Stimulated activated CD8-positive, alpha-beta memory T cell treated with anti-CD3 and anti-CD28 coated beads, Interleukin-12 subunit alpha, Interleukin-12 subunit beta, amount 100 ng/mL, for 24 hours (primary cell): ENCODE measurements around the gene GLIS1.

Source experiments
- DNase-seq: peaks from one replicate; pipeline ENCODE4 v3.0.0-alpha.2; 2020; ENCODE audit errors: extremely low read depth

GLIS1 gene

DNA sequence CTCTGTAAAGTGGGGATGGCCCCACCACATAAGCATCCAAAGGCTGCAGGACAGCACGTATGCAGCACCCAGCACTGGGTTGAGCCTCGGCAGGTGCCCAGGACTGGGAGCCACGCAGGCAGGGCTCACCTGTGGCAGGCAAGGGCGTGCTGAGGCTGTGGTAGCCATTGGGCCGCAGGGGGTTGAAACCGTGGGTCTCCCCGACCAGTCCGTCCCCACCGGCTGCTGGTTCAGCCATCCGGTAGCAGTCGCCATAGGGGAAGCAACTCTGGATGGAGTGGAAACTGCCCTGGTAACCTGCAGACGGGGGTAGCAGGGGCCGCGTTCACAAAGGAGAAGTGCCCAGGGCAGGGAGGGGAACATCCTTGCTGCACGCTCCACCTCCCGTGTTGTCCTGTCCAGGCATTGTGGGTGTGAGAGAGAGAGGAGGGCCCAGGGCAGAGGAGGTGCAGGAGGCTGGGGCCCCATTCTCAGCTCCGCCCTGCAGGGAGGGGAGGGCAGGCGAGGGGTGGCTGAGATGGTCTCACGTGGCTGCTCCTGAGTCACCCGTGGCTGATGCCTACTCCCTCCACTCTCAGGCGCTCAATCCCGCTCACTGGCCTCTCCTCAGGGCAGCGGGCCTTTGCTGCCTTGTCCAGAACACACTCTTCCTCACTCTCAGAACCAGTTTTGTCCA, 229.8 kb downstream of the GLIS1 start:
- no peak for DNase-seq

DNA sequence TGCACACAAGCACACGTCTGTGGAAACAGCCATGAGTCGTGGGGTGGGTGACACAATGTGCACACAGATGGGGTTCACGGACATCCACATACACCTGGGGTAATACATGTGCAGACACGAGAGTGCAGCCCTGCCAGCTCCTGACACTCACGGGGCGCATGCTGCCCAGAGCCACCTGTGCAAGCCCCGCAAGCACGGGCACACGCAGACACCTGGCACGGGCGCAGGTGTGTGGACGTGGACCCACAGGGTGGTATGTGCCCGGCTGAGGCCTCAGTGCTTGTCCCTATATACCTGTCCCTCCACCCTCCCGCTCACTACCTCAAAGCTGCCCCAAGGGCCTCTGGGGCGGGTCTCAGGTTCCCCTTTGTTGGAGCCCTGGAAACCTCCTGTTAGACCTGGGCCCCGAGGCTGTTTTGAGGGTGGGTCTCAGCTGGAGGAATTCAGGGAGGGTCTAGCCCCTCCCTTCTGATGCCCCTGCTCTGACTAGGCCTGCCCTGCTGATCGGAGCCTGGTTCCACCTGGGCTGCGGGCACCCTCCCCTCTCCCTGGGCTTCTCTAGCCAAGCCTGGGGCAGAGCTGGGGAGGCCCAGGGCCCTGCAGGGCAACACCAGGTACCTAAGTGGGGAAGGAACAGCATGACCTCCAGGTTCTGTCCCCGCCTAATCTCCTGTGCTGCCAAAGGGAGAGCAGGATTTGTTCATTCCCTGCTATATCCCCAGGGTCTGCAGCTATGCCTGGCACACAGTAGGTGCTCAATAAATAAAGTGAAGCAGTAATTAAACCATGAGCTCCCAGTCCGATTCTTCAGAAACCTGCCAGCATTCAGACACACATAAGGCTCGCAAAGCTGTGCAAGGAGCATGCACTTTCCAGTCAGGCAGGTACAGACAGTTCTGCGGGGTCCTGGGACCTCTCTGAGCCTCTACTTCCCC, 230.6 kb downstream of the GLIS1 start:
- no peak for DNase-seq

DNA sequence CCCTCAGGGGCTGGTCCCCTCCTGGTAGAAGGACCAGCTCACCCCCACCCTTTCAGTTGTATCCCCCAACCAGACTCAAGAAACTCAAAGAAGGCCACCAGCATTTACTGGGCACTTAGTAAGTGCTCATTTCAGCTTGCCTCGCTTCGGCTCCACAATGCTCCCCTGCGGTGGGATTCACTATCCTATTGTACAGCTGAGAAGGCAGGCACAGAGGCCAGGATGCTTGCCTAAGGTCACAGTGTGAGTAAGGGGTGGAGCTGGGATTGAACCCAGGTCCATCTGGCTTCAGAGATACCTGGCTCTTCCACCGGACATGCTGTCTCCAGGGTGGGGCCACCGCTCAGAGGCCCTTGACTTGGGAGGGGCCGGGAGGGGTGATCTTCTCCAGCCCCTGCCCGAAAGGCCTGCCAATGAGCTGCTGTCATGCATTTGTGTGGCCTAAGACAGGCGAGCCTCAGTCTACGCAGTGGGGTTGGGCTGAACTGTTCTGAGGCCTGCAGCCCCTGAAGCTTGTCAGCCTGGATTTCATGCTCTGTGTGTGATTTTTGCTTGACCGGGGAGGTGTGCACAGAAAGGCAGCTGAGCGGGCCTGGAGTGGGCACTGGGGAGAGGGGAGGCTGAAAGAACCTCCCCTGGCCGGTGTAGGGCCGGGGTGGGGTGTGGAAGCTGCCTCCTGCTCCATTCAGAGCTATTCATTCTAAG, 231.7 kb downstream of the GLIS1 start:
- DNase-seq = no peak

DNA sequence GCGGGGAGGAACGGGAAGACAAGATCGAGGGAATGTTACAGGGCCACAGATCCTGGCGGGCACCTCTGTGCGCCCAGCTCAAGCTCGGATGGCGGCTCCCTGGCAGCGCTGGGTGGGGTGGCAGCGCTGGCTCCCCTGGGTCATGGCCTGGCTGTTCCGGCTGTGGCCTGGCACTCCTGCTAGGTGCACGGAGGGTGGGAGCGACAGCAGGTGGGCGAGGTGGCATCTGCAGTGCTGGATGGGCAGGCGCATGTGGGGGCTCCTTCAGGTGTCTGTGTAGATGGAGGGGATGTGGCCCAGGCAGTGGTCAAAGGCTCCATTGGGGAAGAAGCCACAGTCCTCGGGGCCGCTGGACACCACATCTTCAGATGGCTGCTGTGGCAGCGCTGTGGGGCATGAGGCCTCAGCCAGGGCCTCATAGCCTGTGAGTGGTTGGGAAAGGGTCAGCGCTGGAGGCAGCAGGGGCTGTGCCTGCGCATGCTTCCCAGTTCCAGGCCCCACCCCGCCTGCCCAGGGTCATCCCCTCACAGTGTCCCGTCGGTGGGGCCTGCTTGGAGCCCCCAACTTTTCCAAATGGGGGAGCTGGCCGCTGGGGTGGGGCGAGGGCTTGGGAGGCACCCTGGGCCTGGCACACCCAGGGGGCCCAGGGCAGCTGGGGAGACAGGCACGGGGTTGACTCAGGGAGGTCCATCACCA, 232.5 kb downstream of the GLIS1 start:
- DNase-seq = no peak

DNA sequence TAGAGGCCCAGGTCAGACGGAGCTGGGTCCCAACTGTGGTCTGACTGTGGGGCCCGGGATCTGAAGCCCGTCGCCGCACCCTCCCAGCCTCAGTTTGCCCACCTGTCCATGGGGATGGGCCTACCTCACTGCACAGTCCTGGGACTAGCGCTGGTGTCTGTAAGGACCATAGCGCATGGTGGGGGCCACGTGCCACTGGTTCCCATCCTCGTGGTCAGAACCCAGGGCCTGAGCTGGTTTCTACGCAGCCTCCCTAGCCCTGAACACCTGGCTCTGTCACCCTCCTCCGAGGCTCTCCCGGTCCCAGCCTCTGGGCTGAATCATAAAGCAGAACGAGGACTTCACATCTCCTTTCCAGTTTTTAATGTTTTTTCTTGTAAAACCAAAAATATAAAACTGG, 233.1 kb downstream of the GLIS1 start:
- DNase-seq = no peak

DNA sequence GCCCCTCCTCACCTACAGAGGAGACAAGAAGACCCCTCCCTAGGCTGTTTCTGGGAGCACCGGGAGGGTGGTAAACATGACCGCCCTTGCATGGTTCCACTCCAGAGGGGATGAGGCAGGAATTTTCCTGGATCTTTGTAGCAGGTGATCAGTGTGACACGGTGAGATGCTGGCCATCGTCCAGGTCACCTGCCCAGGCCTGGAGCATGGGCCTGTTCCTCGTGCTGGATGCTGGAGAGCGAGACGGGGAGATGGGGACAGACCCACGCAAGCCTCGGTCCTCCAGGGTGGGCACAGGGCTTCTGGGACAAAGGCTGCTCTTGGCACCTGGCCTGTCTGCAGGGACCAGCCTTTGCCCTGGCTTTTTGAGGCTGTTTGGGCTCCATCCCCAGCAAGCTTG, 233.6 kb downstream of the GLIS1 start:
- DNase-seq = no peak

DNA sequence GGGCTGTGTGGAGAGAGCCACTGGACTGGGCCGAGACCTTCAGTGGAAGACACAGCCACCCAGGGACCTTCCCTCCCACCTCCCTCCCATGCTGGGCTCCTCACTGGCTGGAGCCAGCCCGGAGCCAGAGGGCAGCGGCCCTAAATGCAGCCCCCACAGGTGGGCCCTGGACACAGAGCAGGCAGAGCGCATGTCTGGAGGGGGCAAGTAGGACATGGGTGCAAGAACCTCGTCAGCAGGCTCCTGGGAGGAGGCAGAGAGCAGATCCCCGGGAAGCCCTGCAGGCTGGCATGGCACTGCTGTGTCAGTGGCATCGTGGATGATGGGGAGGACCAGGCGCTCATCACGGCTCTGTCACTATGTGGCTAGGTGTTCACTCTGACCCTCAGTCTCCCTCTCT, 234.1 kb downstream of the GLIS1 start:
- no peak for DNase-seq

DNA sequence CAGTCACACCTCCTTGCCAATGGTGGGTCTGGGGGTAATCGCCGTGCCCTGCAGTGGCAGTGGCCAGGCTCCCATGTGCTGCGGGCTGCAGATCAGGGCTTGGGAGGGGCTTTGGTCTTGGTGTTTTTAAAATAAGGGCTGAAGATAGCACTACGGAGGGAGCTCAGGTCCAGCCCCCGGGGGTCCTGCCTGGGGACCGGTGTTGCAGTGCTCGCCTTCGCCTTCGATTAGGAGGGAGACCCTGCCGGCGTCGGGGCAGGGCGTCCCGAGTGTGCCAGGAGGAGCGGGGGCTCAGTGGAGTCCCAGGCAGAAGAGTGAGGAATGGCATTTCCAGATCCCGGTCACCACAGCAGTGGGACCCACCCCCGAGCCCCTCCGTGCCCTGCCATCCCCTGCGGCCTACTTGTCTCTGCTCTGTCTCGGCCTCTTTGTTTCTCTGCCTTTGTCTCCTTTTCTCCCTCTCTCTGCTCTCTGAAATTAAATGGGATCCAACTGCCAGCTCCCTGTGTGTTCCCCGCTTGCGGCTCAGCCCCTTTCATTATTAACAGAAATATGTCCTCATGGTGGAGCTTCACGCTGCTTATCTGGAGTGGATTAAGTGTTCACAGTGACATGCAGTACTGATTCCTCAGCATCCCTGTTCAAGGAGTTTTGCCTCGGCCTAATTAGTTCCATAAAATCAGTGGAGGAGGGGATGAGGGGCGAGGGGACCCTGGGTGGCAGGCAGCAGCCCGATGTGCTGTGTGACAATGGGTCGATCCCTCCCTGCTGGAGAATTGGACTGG, 235.3 kb downstream of the GLIS1 start:
- no peak for DNase-seq

DNA sequence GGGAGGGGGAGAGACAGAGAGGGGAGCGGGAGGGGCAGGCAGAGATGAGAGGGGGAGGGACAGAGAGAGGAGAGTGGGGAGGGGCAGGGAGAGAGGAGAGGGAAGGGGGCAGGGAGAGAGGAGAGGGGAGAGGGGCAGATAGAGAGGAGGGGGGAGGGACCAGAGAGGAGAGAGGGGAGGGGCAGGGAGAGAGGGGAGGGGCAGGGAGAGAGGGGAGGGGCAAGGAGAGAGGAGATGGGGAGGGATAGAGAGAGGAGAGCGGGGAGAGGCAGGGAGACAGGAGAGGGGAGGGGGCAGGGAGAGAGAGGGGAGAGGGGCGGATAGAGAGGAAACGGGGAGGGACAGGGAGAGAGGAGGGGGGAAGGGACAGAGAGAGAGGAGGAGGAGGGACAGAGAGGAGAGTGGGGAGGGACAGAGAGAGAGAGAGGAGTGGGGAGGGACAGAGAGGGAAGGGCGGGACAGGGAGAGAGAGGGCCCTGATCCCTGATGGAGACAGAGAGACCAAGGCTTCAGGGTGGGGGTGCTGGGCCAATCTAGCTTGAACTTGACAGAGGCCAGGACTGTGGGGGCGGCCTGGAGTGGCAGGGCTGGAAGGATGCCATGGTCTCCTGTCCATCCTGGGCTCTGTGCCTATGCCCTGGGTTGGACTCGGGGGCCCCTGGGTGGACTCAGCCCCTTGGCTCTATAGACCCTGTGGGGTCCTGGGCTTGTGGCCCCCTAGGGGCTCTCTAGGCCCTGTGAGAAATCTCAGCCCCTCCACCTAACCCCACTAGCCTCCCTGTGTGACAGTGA, 236.1 kb downstream of the GLIS1 start:
- no peak for DNase-seq

DNA sequence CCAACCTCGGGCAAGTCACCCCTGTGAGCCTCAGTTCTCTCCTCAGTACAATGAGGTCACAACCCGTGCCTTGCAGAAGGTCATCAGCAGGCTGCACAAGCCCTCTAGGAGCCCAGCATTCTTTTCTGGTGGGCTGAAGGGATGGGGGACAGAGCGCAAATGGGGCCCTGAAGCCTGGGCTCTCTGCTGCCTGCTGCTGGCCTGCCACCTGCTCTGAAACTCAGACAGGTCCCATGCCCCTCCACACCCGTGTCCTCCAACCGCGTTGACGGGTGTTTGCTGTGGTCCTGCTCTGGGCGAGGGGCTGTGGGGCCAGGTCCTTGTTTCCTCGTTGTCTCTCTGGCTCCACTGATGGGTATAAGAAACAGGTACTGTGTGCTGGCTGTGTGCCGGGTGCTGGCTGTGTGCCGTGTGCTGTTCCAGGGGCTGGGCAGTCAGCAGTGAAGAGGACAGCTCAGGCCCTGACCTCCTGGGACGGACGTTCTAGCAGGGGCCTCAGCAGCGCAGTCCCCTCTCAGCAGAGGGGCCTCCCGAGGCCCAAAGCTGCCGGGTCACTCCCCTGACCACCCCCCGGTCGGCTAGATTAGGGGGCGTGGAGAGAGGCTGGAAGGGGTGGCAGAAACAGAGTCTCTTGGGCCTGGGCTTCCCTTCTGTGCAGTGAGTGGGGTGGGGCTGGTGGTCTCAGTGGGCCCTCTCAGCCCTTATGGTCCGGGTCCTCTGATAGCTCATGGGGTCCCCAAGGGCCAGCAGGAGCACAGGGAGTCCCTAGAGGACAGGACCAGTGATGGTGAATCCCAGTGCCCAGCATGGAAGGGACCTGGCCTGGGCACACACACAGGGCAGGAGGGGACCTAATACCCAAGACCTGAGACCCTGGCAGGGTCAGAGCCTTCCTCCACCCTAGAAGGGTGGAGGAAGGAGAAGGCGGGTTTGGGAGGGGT, 237.6 kb downstream of the GLIS1 start:
- no peak for DNase-seq

DNA sequence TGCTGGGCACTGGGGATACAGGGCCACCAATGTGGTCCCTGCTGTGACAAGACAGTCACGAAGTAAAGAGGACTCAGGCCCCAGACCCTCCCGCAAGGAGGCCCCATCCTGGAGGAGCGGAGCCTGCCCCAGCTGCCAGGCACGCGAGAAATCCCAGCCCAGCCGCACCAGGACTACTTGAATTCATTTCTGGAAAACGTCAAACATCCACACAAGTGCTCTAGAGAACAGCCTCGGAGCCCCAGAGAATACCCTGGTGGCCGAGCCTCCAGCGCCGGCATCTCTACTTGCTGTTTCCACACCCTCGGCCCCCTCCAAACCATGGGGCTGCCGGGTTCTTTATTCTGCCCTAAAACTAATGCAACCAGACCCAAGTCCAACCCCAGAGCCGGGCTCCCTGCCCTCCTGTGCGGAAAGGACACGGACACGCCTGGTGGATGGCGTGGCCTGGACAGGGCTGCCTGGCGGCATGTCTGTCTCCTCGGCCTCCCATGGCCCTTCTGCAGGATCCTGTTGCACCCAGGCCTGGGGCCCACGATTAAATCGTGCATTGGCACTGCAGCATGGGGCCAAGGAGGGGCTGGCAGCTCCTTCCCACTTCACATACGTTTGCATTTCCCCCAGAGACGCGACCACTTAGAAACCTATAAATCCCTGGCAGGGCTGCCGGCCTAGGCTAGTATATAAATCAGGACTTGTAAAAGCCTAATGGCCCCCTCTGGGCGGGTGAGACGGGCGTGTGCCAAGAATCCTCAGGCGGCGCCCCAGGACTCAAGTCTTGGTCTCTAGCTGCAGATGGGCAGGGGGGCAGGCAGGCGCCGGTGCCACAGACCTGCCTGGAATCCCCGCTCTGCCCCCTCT, 238.5 kb downstream of the GLIS1 start:
- DNase-seq = no peak

DNA sequence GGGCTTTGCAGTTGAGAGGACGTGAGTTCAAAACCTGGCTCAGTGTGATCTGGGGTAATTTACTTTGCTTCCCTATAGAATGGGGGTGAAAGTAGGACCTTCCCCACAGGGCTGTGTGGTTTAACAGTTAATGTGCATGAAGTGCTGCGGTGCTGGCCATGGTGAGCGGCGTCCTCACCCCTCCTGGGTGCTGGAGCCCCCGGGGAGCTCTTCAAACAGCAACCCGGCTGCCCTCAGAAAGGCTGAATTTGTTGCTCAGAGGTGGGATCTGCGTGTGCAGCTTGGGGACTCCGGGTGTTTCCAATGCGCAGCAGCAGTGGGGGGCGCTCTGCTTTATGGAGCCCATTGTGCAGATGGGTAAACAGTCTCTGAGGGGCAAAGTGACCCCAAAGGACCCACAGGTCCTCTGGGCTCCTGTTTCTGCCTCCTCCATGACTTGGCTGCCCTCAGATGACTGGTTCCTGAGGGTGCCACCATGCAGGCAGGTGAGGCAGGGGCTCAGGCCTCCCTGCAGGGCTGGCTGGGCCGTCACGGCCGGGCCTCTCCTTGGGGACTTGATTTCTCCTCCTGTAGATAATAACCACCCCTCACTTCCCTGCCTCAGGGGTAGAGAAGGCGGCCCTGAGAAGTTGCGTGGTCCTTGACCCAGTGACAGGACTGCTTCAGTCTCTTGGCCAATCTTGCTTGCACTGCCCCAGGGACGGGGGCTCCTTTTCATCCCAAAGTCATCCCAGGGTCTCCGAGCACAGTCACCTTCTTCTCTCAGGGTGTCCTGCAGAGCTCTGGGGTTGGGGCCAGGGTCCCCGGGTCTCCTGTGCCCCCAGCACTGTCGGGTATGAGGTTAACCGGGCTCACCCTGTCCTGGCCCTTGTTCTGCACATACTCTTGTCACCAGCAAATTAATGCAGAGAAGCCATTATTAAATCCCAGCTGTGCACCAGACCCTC, 239.4 kb downstream of the GLIS1 start:
- DNase-seq = no peak

DNA sequence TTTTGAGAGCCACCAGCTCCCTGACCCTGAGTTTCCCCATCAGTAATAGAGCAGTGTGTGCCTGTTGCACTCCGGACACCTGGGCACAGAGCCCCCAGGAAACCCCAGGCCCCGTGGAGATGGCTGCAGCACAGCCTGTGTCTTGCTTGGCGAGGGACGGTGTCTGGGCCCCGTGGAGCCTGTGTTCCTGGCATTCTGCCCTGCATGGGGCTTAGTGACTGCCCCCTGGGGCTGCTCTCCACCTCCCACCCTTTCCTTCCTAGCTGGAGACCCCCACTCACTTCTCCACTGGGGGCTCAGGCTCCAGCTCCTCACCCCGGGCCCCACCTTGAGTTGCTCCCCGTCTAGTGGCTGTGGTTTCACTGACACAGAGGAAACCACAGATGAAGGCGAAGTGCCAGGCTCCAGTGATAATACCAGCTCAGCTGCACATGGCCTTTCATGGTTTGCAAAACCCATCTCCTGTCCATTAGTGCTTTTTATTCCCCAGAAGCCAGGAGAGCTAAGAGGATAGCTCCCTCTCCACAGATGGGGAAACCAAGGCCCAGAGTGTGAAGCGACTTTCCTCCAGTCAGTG, 240.3 kb downstream of the GLIS1 start:
- DNase-seq = no peak

DNA sequence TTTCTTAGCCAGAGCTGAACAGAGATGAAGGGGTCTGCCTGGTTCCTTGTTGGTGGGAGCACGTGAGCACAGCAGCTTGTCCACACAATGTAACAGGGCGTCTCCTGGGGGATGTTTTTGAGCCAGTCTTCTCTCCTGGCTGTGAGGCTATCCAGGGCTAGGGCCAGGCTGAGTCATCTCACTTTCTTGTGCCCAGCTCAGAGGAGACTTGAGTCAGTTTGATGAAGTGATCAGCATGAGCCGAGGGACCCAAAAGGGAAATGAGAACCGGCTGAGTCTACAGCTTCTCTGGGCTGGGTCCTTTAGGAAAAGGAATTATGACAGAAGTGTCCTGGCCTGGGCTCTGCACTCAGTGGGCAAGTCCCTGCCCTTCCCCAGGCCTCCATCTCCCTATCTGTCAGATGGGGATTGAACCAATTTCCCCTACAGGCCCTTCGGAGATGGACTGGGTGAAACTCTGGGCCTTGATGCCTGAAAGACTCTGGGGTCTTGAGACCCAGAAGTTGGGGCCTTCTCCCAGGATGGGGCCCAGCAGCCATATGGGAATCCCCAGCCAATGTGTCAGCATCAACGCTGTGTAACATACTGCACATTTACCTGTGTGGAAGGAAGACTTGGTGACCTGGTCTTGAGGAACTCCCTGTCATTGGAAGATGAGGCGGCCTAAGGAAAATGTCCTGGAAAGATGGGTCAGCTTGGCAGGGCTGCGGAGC, 243.2 kb downstream of the GLIS1 start:
- no peak for DNase-seq

DNA sequence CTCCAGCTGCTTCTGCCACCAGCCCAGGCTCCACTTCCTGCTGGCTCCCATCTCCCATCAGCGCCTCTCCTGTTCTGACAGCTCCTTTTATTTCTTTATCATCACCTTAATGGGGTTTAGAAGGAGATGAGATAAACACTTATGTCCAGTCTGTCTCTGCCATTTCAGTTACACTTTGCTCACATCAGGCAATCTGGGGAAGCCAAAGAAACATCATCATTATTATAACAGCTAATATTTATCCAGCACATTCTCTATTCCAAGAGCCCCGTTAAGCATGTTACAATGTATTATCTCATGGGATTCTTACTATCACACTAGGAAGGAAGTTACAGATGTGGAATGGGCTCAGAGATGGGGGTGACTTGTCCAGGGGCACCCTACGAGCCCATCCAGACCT, 248.6 kb downstream of the GLIS1 start:
- no peak for DNase-seq

DNA sequence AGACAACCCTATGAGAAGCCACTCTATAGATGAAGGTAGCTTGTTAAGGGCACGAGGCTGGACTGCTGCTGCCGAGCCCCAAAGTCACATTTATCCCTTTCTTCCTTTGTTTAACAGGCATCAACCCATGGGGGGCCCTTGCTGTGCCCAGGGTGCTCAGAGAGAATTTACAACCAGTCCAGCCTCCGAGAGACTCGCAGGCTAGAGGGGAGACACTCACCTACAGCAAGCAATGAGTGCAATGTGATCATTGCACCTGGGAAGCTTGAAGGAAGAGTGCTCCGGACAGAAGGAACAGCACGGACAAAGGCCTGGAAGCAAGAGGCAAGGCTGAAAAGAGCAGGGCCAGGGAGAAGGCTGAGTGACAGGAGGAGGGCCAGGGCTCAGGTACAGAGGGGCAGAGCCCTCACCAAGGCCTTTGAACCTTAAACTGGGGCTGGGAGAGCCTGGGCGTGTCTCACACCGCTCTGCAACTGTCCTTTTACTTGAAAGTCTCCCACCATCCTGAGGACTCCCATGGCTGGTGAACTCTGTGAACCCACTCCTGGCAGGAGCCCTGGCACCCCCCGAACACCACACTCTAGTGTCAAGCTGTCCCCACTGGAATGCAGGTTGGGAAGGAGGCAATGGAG, 252.5 kb downstream of the GLIS1 start:
- DNase-seq = no peak
